ENCODE measurements around the gene HSD17B13.
"Not testable (repeated sequence)": the region's sequence is repeated elsewhere in the genome, so short reads cannot be mapped to it uniquely, and the experiment has no call there.

HSD17B13 gene

DNA sequence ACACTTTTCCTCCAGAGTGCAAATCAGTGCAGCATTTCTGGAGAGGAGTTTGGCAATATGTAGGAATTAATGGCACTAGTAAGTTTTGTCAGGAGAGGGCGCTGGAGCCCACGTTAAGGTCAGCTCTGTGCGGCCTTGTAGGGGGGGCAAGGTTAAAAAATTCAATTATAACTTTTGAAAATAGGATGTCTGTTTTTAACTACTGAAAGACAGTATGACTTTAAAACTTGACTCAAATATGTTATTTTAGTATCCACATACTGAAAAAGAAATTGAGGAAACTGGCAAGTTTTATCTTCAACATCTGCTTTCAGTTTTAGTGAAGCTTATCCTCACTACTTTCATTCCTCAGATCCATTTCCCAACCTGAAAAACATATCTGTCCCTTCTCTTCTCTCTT lies 30.9 kb upstream of the HSD17B13 start:
- H3K9ac ChIP-seq (ENCODE audit: low read length) = no peak overlapping the region
- H3K4me1 ChIP-seq (ENCODE audit: insufficient read depth, low read length, severe bottlenecking) = no peaks in the 10 kb centered on the region
- no peaks in the 10 kb centered on the region for H3K9me2 ChIP-seq (ENCODE audit: low read depth, low read length)
- H3K27ac ChIP-seq (ENCODE audit: low read depth, low read length, poor library complexity, severe bottlenecking) = no peak overlapping the region
- no peak overlapping the region for H3K4me3 ChIP-seq (ENCODE audit: low read depth, low read length, poor library complexity, severe bottlenecking)
- no peaks in the 10 kb centered on the region for H3K79me2 ChIP-seq (ENCODE audit: insufficient read depth, low read length)
- H3K9me3 ChIP-seq (ENCODE audit: low read length) = no peaks in the 10 kb centered on the region
- H4K20me1 ChIP-seq (ENCODE audit: insufficient read depth, low read length) = no peaks in the 10 kb centered on the region
- no peaks in the 10 kb centered on the region for H3F3A ChIP-seq (ENCODE audit: insufficient read depth, low read length)
- no peaks in the 10 kb centered on the region for H3K36me3 ChIP-seq (ENCODE audit: insufficient read depth, low read length)
- TF ChIP-seq EZH2 (IDR thresholded peaks at IDR 0.05; ENCODE audit: borderline replicate concordance, low read length) = no peak
- TF ChIP-seq, protein P1, sequence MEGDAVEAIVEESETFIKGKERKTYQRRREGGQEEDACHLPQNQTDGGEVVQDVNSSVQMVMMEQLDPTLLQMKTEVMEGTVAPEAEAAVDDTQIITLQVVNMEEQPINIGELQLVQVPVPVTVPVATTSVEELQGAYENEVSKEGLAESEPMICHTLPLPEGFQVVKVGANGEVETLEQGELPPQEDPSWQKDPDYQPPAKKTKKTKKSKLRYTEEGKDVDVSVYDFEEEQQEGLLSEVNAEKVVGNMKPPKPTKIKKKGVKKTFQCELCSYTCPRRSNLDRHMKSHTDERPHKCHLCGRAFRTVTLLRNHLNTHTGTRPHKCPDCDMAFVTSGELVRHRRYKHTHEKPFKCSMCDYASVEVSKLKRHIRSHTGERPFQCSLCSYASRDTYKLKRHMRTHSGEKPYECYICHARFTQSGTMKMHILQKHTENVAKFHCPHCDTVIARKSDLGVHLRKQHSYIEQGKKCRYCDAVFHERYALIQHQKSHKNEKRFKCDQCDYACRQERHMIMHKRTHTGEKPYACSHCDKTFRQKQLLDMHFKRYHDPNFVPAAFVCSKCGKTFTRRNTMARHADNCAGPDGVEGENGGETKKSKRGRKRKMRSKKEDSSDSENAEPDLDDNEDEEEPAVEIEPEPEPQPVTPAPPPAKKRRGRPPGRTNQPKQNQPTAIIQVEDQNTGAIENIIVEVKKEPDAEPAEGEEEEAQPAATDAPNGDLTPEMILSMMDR (IDR thresholded peaks at IDR 0.05; ENCODE audit: low read length) = peak; percentile 83
- H3K4me2 ChIP-seq (ENCODE audit: low read length) = no peak overlapping the region
- no peak overlapping the region for H2AFZ ChIP-seq (ENCODE audit: low read length)
- H3K27me3 ChIP-seq (ENCODE audit: insufficient read depth, low read length) = no peaks in the 10 kb centered on the region

DNA sequence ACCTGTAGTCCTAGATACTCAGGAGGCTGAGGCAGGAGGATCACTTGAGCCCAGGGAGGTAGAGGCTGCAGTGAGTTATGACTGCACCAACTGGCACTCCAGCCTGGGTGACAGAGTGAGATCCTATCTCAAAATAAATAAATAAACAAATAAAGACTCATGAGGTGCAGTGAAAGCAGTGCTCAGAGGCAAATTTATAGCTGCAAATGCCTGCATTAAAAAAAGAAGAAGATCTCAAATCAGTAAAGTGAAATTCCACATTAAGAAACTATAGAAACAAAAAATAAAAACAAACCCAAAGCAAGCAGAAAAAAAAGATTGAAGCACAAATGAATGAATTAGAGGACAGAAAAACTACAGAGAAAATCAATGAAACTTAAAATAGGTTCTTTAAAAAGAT lies 22.5 kb upstream of the HSD17B13 start:
- Histone ChIP-seq H3F3A (ENCODE audit: insufficient read depth, low read length) (no peaks in the 10 kb centered on the region), H3K4me1 (ENCODE audit: insufficient read depth, low read length, severe bottlenecking) (no peaks in the 10 kb centered on the region), H4K20me1 (ENCODE audit: insufficient read depth, low read length) (no peaks in the 10 kb centered on the region), H3K36me3 (ENCODE audit: insufficient read depth, low read length) (peaks cover 6% of the 10 kb centered on the region; the same call in 1 of the 2 replicates), H3K27me3 (ENCODE audit: insufficient read depth, low read length) (no peaks in the 10 kb centered on the region), H3K27ac (ENCODE audit: low read depth, low read length, poor library complexity, severe bottlenecking) (no peak overlapping the region), H3K79me2 (ENCODE audit: insufficient read depth, low read length) (no peaks in the 10 kb centered on the region), H3K4me2 (ENCODE audit: low read length) (no peak overlapping the region), H3K9me2 (ENCODE audit: low read depth, low read length) (no peaks in the 10 kb centered on the region), H2AFZ (ENCODE audit: low read length) (no peak overlapping the region), H3K4me3 (ENCODE audit: low read depth, low read length, poor library complexity, severe bottlenecking) (no peak overlapping the region), H3K9ac (ENCODE audit: low read length) (no peak overlapping the region), H3K9me3 (ENCODE audit: low read length) (no peaks in the 10 kb centered on the region)
- TF ChIP-seq EZH2 (IDR thresholded peaks at IDR 0.05; ENCODE audit: borderline replicate concordance, low read length) = no peak
- TF ChIP-seq, protein P1 (IDR thresholded peaks at IDR 0.05; ENCODE audit: low read length) = no peak

DNA sequence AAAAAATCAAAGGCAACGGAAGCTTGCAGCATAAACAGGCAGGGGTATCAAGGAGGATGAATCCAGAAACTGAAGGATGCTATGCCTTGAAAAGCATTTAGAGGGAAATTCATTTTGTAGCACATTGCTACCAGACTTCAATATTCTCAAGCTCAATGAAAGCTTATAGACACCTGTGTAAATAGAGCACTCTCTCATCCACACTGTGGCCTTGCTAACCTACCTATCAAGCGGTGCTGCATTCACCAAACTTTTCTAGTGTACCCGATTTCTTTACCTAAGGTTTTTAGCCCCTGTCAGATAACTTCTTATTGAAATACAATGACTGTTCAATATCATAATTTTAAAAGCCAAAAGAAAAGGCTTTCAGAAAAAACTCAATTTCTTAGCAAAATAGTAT lies 20.2 kb upstream of the HSD17B13 start:
- TF ChIP-seq, protein P1 (IDR thresholded peaks at IDR 0.05; ENCODE audit: low read length) = no peak
- TF ChIP-seq EZH2 (IDR thresholded peaks at IDR 0.05; ENCODE audit: borderline replicate concordance, low read length) = no peak
- Histone ChIP-seq H3K27ac (ENCODE audit: low read depth, low read length, poor library complexity, severe bottlenecking) (no peak overlapping the region), H3K79me2 (ENCODE audit: insufficient read depth, low read length) (no peaks in the 10 kb centered on the region), H3K9me2 (ENCODE audit: low read depth, low read length) (no peaks in the 10 kb centered on the region), H2AFZ (ENCODE audit: low read length) (no peak overlapping the region), H3K4me3 (ENCODE audit: low read depth, low read length, poor library complexity, severe bottlenecking) (no peak overlapping the region), H3K4me2 (ENCODE audit: low read length) (no peak overlapping the region), H3K36me3 (ENCODE audit: insufficient read depth, low read length) (peaks cover 6% of the 10 kb centered on the region; the same call in 1 of the 2 replicates), H3K9ac (ENCODE audit: low read length) (no peak overlapping the region), H3K9me3 (ENCODE audit: low read length) (no peaks in the 10 kb centered on the region), H4K20me1 (ENCODE audit: insufficient read depth, low read length) (no peaks in the 10 kb centered on the region), H3K4me1 (ENCODE audit: insufficient read depth, low read length, severe bottlenecking) (no peaks in the 10 kb centered on the region), H3K27me3 (ENCODE audit: insufficient read depth, low read length) (no peaks in the 10 kb centered on the region), H3F3A (ENCODE audit: insufficient read depth, low read length) (no peaks in the 10 kb centered on the region)

DNA sequence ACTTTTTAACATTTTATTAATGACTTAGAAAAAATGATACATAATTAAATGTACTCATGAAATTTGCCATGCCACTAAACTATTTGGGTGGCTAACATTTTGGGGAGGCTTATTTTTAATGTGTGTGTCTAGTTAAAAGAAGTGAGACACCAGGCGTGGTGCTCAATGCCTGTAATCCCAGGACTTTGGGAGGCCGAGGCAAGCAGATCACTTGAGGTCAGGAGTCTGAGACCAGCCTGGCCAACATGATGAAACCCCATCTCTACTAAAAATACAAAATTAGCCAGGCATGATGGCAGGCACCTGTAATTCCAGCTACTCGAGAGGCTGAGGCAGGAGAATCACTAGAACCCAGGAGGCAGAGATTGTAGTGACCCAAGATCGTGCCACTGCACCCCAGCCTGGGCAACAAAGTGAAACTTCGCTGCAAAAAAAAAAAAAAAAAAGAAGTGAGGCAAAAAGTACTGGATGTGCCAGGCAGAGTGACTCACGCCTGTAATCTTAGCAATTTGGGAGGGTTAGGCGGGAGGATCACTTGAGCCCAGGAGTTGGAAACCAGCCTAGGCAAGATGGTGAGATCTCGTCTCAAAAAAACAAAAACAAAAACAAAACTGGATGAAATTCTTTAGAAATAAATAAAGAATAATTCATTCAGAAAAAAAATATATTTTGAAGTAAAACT lies 19.4 kb upstream of the HSD17B13 start:
- not testable (repeated sequence) for H3F3A ChIP-seq (ENCODE audit: insufficient read depth, low read length); H3K4me3 ChIP-seq (ENCODE audit: low read depth, low read length, poor library complexity, severe bottlenecking); H3K9me2 ChIP-seq (ENCODE audit: low read depth, low read length); H3K36me3 ChIP-seq (ENCODE audit: insufficient read depth, low read length); H3K79me2 ChIP-seq (ENCODE audit: insufficient read depth, low read length); H3K4me1 ChIP-seq (ENCODE audit: insufficient read depth, low read length, severe bottlenecking); H3K4me2 ChIP-seq (ENCODE audit: low read length); H3K9me3 ChIP-seq (ENCODE audit: low read length); H4K20me1 ChIP-seq (ENCODE audit: insufficient read depth, low read length); H3K9ac ChIP-seq (ENCODE audit: low read length); H3K27me3 ChIP-seq (ENCODE audit: insufficient read depth, low read length); H2AFZ ChIP-seq (ENCODE audit: low read length); H3K27ac ChIP-seq (ENCODE audit: low read depth, low read length, poor library complexity, severe bottlenecking)
